T-cell (primary cell): ENCODE results near the gene TLCD3B. TPM values are rescaled to one million over a fixed set of nuclear protein-coding genes. Genes with fewer than 3 reads are reported as not detected.
A peak's percentile ranks its signal among the peaks of the same experiment; 100 is the strongest.
"Not testable (repeated sequence)": the region's sequence is repeated elsewhere in the genome, so short reads cannot be mapped to it uniquely, and the experiment has no call there.

Experiments
- ATAC-seq, 4 experiments: fragments of 200-7000 bp in 3 of 4; fragments of 150-1000 bp in 1 of 4; cut with Tn5 transposase; replicated peaks in 1 of 4; 1 replicate in 3 of 4; 2 replicates in 1 of 4; pipeline ENCODE4 v1.10.0; 2021; ENCODE audit warnings: moderate library complexity in 3 of 4, mild to moderate bottlenecking in 2 of 4, moderate number of reproducible peaks in 1 of 4
- CTCF ChIA-PET, 2 donors: fragments of 300-600 bp; sonication (Branson Sonifier 250); formaldehyde crosslinking; loops; one replicate each; lab custom pipeline; 2022; ENCODE audit warnings: antibody characterized with exemption in 2 of 2; lab: Charles Lee
- POLR2A ChIA-PET, 2 donors: fragments of 300-600 bp; sonication (Branson Sonifier 250); formaldehyde crosslinking; loops; one replicate each; lab custom pipeline; 2022; ENCODE audit warnings: antibody characterized with exemption in 2 of 2; lab: Charles Lee
- DNase-seq, 35 experiments: peaks; one replicate each; pipeline versions ENCODE4 v3.0.0 to v3.0.0-alpha.2; 2013 to 2023
- H3K27ac ChIP-seq: one replicate; pipeline ENCODE4 v1.5.1; 2013; ENCODE audit warnings: low read length
- H3K27me3 ChIP-seq, 2 experiments: replicated peaks in 1 of 2; 1 replicate in 1 of 2; 2 replicates in 1 of 2; pipeline versions ENCODE4 v1.6.1 to v1.7.0; 2013; ENCODE audit warnings: low read length in 1 of 2, mixed read lengths in 1 of 2; ENCODE audit not compliant: control insufficient read depth in 2 of 2, insufficient read depth in 2 of 2; ENCODE audit errors: extremely low read depth in 1 of 2
- H3K36me3 ChIP-seq, 2 donors: 1 replicate in 1 of 2; 2 replicates in 1 of 2; pipeline versions ENCODE4 v1.6.1 to v1.7.0; 2013; ENCODE audit warnings: low read length in 1 of 2; ENCODE audit not compliant: control insufficient read depth in 2 of 2, insufficient read depth in 1 of 2; ENCODE audit errors: extremely low read depth in 1 of 2
- H3K4me1 ChIP-seq, 2 experiments: 1 replicate in 1 of 2; 2 replicates in 1 of 2; pipeline versions ENCODE4 v1.6.1 to v1.7.0; 2013; ENCODE audit warnings: low read length in 2 of 2, mixed read lengths in 1 of 2; ENCODE audit not compliant: insufficient read depth in 2 of 2, control insufficient read depth in 1 of 2; ENCODE audit errors: extremely low read depth in 1 of 2
- H3K4me3 ChIP-seq, 2 donors: 1 replicate in 1 of 2; 2 replicates in 1 of 2; pipeline versions ENCODE4 v1.5.1 to v1.7.0; 2013; ENCODE audit warnings: mild to moderate bottlenecking in 2 of 2, low read length in 1 of 2, moderate library complexity in 1 of 2; ENCODE audit not compliant: control insufficient read depth in 1 of 2; ENCODE audit errors: extremely low read depth in 1 of 2
- H3K9me3 ChIP-seq: 2 replicates; pipeline ENCODE4 v1.7.0; 2013
- H3K27ac Mint-ChIP-seq, 2 donors: one replicate each; pipeline ENCODE4 v1.8.0; 2020 to 2021; ENCODE audit warnings: mild to moderate bottlenecking in 2 of 2, mixed read lengths in 2 of 2
- H3K27me3 Mint-ChIP-seq, 2 donors: one replicate each; pipeline ENCODE4 v1.8.0; 2021 to 2022; ENCODE audit warnings: mixed read lengths in 2 of 2
- H3K36me3 Mint-ChIP-seq: one replicate; pipeline ENCODE4 v1.8.0; 2021; ENCODE audit warnings: mixed read lengths
- H3K4me1 Mint-ChIP-seq, 3 donors: one replicate each; pipeline ENCODE4 v1.8.0; 2020 to 2022; ENCODE audit warnings: mixed read lengths in 3 of 3, mild to moderate bottlenecking in 1 of 3
- H3K4me3 Mint-ChIP-seq, 3 donors: one replicate each; pipeline ENCODE4 v1.8.0; 2020 to 2022; ENCODE audit warnings: mild to moderate bottlenecking in 3 of 3, mixed read lengths in 3 of 3, moderate library complexity in 3 of 3
- H3K9me3 Mint-ChIP-seq, 3 donors: one replicate each; pipeline ENCODE4 v1.8.0; 2020 to 2022; ENCODE audit warnings: mixed read lengths in 3 of 3
- WGBS: methylation state at CpG from one replicate; pipeline ENCODE4 v1.1.5; 2013; ENCODE audit warnings: missing lambda C conversion rate; ENCODE audit not compliant: insufficient coverage; 5-methylcytosine and 5-hydroxymethylcytosine counted together
- total RNA-seq, 35 experiments: library from RNA in 6 of 35; stranded (reverse) in 6 of 35; fragments of 120-200 nt in 1 of 35; gene quantifications; one replicate each; pipeline versions ENCODE4 v1.2.1 to v1.2.4 and lab custom pipeline; 2013 to 2026

TLCD3B gene
- total RNA-seq, 5 donors from 2014 or later (not counting 1 experiment from before 2014, with no cell fraction given): 0.25 to 0.32 (median 0.25) TPM; not detected in 2

- Mint-ChIP-seq H3K27ac (no peak overlapping the region), H3K9me3 (no peaks in the 10 kb centered on the region), H3K27me3 (no peaks in the 10 kb centered on the region), H3K4me3 (no peak overlapping the region), H3K4me1 (no peaks in the 10 kb centered on the region), H3K36me3 (no peaks in the 10 kb centered on the region)
- POLR2A ChIA-PET: no interaction called here
- CTCF ChIA-PET: no interaction called here
- H3K27ac ChIP-seq: no peak overlapping the region
- ATAC-seq (no peak), DNase-seq (no peak)
- H3K9me3 ChIP-seq: no peaks in the 10 kb centered on the region
- WGBS: 20% methylated on average over 2 of the region's 8 CpGs
- H3K4me3 ChIP-seq: no peak overlapping the region
- H3K36me3 ChIP-seq: no peaks in the 10 kb centered on the region
- peaks cover 0 to 13% of the 10 kb centered on the region in 2 experiments for H3K27me3 ChIP-seq
- no peaks in the 10 kb centered on the region for H3K4me1 ChIP-seq
Measured at GRCh38 chr16:30046178-30046577, 15.1 kb upstream of the TLCD3B start.

GRCh38 chr16:30041841-30042240 lies 10.8 kb upstream of the TLCD3B start:
- Histone ChIP-seq H3K36me3 (no peaks in the 10 kb centered on the region), H3K4me1 (no peaks in the 10 kb centered on the region), H3K4me3 (no peak overlapping the region), H3K27ac (no peak overlapping the region), H3K9me3 (no peaks in the 10 kb centered on the region), H3K27me3 (peaks cover 0 to 13% of the 10 kb centered on the region in 2 experiments)
- ChIA-PET POLR2A (no interaction called here), CTCF (no interaction called here)
- Mint-ChIP-seq H3K4me1 (no peaks in the 10 kb centered on the region), H3K9me3 (no peaks in the 10 kb centered on the region), H3K27me3 (peaks cover 0 to 4% of the 10 kb centered on the region in 2 donors), H3K4me3 (no peak overlapping the region), H3K27ac (no peak overlapping the region), H3K36me3 (no peaks in the 10 kb centered on the region)
- DNase-seq: peak in 1 of 35 experiments; percentile 55
- WGBS: no CpG with 5 or more reads among the region's 5 CpGs
- peak in 1 of 4 experiments; percentile 36 for ATAC-seq

DNA sequence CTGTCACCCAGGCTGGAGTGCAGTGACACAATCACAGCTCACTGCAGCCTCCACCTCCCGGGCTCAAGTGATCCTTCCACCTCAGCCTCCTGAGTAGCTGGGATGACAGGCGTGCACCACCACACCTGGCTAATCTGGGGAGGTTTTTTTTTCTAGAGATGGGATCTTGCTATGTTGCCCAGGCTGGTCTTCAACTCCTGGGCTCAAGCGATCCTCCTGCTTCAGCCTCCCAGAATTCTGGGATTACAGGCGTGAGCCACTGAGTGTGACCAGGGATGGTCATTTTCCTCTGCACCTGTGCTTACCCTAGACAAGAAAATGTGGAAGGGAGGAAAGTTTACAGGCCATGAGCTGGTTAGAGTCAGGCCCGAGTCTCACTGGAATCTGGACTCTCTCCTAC lies 9.6 kb upstream of the TLCD3B start:
- H3K9me3 ChIP-seq, H3K4me1 ChIP-seq, H3K36me3 ChIP-seq, H3K36me3 Mint-ChIP-seq, H3K27me3 Mint-ChIP-seq, H3K4me1 Mint-ChIP-seq, H3K4me3 ChIP-seq, DNase-seq, H3K4me3 Mint-ChIP-seq, H3K9me3 Mint-ChIP-seq, H3K27ac ChIP-seq, H3K27ac Mint-ChIP-seq, POLR2A ChIA-PET, H3K27me3 ChIP-seq, ATAC-seq: not testable (repeated sequence)
- no CpG with 5 or more reads among the region's 5 CpGs for WGBS
- CTCF ChIA-PET: interaction anchor here in 1 of 2 donors (0.6 kb wide), 1 partner anchor 12 kb away, joined by 3 read pairs; no protein-coding TSS in a partner anchor

GRCh38 chr16:30040221-30040620 lies 9.2 kb upstream of the TLCD3B start:
- POLR2A ChIA-PET: no interaction called here

DNA sequence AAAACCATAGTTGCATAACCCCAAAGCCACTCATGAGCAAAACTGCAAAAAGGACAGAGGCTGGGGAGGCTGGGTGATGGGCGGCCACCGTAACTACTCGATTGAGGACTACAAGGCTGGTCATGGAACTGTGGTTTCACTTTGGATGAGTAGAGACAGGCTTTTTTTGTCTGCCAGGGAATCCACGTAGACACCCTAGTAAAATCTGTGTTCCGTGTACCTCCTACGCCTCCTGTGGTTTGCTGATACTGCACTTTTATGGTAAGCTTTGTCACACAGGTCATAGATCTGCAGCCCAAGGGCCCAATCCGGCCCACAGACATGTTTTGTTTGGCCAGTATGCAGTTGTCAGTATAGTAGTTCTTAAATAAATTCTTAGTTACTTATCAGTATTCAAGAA lies 2.2 kb upstream of the TLCD3B start:
- ChIA-PET CTCF (interaction anchor here in 1 of 2 donors (1.2 kb wide), 1 partner anchor 22 kb away, joined by 5 read pairs; no protein-coding TSS in a partner anchor), POLR2A (interaction anchor here in 1 of 2 donors (0.6 kb wide), 1 partner anchor 22 kb away, joined by 3 read pairs; no protein-coding TSS in a partner anchor)
- H3K36me3 Mint-ChIP-seq: no peaks in the 10 kb centered on the region
- H3K9me3 Mint-ChIP-seq: no peaks in the 10 kb centered on the region
- peaks cover 0 to 74% of the 10 kb centered on the region in 2 experiments for H3K27me3 ChIP-seq
- H3K4me3 ChIP-seq: no peak overlapping the region
- no peaks in the 10 kb centered on the region for H3K36me3 ChIP-seq
- no peak overlapping the region for H3K4me3 Mint-ChIP-seq
- no peak overlapping the region for H3K27ac ChIP-seq
- H3K9me3 ChIP-seq: no peaks in the 10 kb centered on the region
- peaks cover 23 to 39% of the 10 kb centered on the region in 2 donors for H3K27me3 Mint-ChIP-seq
- H3K4me1 Mint-ChIP-seq: peaks cover 5 to 17% (median 12%) of the 10 kb centered on the region in 3 donors
- 47% methylated on average over 3 of the region's 7 CpGs for WGBS
- no peak overlapping the region for H3K27ac Mint-ChIP-seq
- DNase-seq: no peak
- ATAC-seq: no peak
- H3K4me1 ChIP-seq: peaks cover 0 to 22% of the 10 kb centered on the region in 2 experiments

More at GRCh38 chr16:30040221-30040620, 9.2 kb upstream of the TLCD3B start:
- DNase-seq (no peak), ATAC-seq (no peak)
- H3K4me3 ChIP-seq: no peak overlapping the region
- H3K27me3 Mint-ChIP-seq: peaks cover 2 to 4% of the 10 kb centered on the region in 2 donors
- WGBS: 47% methylated on average over 3 of the region's 5 CpGs
- no peaks in the 10 kb centered on the region for H3K9me3 Mint-ChIP-seq
- H3K27me3 ChIP-seq: peaks cover 0 to 10% of the 10 kb centered on the region in 2 experiments
- no peak overlapping the region for H3K4me3 Mint-ChIP-seq
- H3K27ac ChIP-seq: no peak overlapping the region
- no peaks in the 10 kb centered on the region for H3K36me3 ChIP-seq
- CTCF ChIA-PET: interaction anchor here (0.6 kb wide), 4 partner anchors 12 to 530 kb away, joined by 3 to 4 read pairs (median 3); no protein-coding TSS in a partner anchor
- no peaks in the 10 kb centered on the region for H3K36me3 Mint-ChIP-seq
- H3K4me1 Mint-ChIP-seq: no peaks in the 10 kb centered on the region
- H3K27ac Mint-ChIP-seq: no peak overlapping the region
- no peaks in the 10 kb centered on the region for H3K9me3 ChIP-seq
- H3K4me1 ChIP-seq: no peaks in the 10 kb centered on the region

DNA sequence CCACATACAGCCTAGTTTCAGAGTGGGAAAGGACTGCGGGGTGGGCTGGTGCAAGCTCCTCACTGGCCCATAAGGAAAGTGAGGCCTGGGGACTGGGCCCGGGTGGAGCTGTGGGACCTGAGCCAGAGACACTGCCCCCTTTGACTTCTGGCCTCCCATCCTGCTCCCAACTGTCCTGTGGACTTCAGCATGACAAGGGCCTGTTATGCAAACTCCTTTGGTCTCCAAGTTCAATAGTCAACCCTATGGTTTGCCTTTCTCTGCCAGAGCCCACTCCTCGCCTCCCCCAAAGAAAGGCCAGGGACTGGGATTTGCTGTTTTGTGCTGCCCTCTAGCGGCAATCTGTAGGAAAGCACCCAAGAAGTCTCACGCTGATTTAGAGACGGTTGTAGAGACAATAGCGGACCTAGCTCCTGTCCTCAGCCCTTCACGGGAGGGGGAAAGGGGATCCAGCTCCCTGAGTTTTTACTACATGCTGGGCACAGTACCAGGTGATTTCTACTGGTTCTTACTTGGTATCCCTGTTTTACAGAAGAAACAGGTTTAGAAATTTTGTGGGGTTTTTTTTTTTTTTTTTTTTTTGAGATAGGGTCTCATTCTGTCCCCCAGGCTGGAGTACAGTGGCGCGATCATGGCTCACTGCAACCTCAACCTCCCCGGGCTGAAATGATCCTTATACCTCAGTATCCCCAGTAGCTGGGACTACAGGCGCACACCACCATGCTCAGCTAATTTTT lies 1.2 kb upstream of the TLCD3B start:
- H3K4me1 Mint-ChIP-seq: peaks cover 5 to 19% (median 12%) of the 10 kb centered on the region in 3 donors
- Histone ChIP-seq H3K27me3 (peaks cover 0 to 84% of the 10 kb centered on the region in 2 experiments), H3K36me3 (no peaks in the 10 kb centered on the region), H3K4me3 (no peak overlapping the region), H3K27ac (no peak overlapping the region), H3K4me1 (peaks cover 0 to 22% of the 10 kb centered on the region in 2 experiments), H3K9me3 (no peaks in the 10 kb centered on the region)
- CTCF ChIA-PET: interaction anchor here (0.5 to 1.3 kb wide), 13 partner anchors 23 to 882 kb away, joined by 3 to 9 read pairs (median 5); no protein-coding TSS in a partner anchor
- DNase-seq: peak; percentile 19 to 81 (median 50)
- H3K9me3 Mint-ChIP-seq: no peaks in the 10 kb centered on the region
- no peaks in the 10 kb centered on the region for H3K36me3 Mint-ChIP-seq
- no peak overlapping the region for H3K27ac Mint-ChIP-seq
- ATAC-seq: peak; percentile 36 to 67 (median 56)
- WGBS: 19% methylated on average over 7 of the region's 12 CpGs
- H3K27me3 Mint-ChIP-seq: peaks cover 33 to 49% of the 10 kb centered on the region in 2 donors
- POLR2A ChIA-PET: interaction anchor here (0.5 to 0.6 kb wide), 2 partner anchors 329 to 385 kb away, joined by 3 to 7 read pairs; no protein-coding TSS in a partner anchor
- peak overlapping the region in 2 of 3 donors; percentile 6 to 46 for H3K4me3 Mint-ChIP-seq
